K562 treated with DMSO at 1 percent for 12 hours (cell line): ENCODE results near the gene AKAIN1. TPM values are rescaled to one million over a fixed set of nuclear protein-coding genes. Genes with fewer than 3 reads are reported as not detected.

Source experiments
- total RNA-seq: library from RNA; unstranded; fragments of 300-600 nt; gene quantifications from 2 replicates; pipeline ENCODE4 v1.2.3, GENCODE V29; 2022; ENCODE audit not compliant: insufficient read depth

Gene AKAIN1, protein sequence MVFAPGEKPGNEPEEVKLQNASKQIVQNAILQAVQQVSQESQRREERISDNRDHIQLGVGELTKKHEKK
- total RNA-seq, result not detected in 2 replicates

DNA sequence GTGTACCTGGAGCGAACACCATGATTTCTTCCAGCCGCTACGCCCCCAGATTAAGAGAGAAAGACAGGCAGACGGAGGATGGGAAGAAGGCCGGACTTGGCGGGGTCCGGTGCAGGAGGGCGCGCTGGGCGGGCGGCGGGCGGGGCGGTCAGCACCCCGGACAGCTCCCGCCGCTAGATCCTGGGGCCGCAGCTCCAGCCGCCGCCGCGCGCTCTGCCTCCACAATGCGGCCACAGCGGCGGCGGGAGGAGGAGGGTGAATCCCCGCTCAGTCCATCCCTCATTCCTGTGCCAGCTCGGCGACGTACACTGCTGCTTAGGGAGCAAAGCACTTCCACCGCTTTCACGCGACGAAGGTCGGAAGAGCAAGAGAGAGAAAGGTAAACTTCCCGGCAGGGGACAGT lies at the start of gene AKAIN1:
Gene AKAIN1 (minus strand): TSS at position 226 of the 403 bp plus-strand sequence. CDS start 204 bp downstream, at position 22.

Other genes with a start within 250 kb of the AKAIN1 start
- gene ZBTB14, start 98.5 kb upstream of the AKAIN1 start, total RNA-seq, result 3.6 and 10.0 TPM in 2 replicates